T follicular helper cell (primary cell): Measurements from ENCODE around the gene HNRNPDL.
"Not testable (repeated sequence)": the region's sequence is repeated elsewhere in the genome, so short reads cannot be mapped to it uniquely, and the experiment has no call there.

ENCODE experiments used
- DNase-seq: peaks from one replicate; pipeline ENCODE4 v3.0.0-alpha.2; 2020; ENCODE audit warnings: low read depth

Gene HNRNPDL

GRCh38 chr4:82432596-82432995 is 2.3 kb upstream of the HNRNPDL start:
- no peak for DNase-seq

GRCh38 chr4:82431831-82432230 is 1.6 kb upstream of the HNRNPDL start:
- no peak for DNase-seq

GRCh38 chr4:82430964-82431745 is 893 bp upstream of the HNRNPDL start:
- peak; percentile 21 for DNase-seq

GRCh38 chr4:82429728-82430192 is 502 bp downstream of the HNRNPDL start:
- no peak for DNase-seq

GRCh38 chr4:82428969-82429727 is 1.1 kb downstream of the HNRNPDL start:
- DNase-seq = peak; percentile 92

GRCh38 chr4:82428526-82428968 is 1.7 kb downstream of the HNRNPDL start:
- no peak for DNase-seq

- DNase-seq = no peak
These were observed 4.8 kb downstream of the HNRNPDL start for GRCh38 chr4:82425478-82425877.

- no peak for DNase-seq
These were observed 6.8 kb downstream of the HNRNPDL start for GRCh38 chr4:82423245-82424054.

GRCh38 chr4:82422616-82423015 is 7.6 kb downstream of the HNRNPDL start:
- no peak for DNase-seq

- DNase-seq = no peak
These were observed 8.3 kb downstream of the HNRNPDL start for GRCh38 chr4:82421796-82422560.

- no peak for DNase-seq
These were observed 10.8 kb downstream of the HNRNPDL start for GRCh38 chr4:82419451-82419850.

- no peak for DNase-seq
These were observed 14.3 kb downstream of the HNRNPDL start for GRCh38 chr4:82415922-82416365.

GRCh38 chr4:82415061-82415460 is 15.2 kb downstream of the HNRNPDL start:
- DNase-seq = not testable (repeated sequence)

GRCh38 chr4:82403725-82404124 is 26.5 kb downstream of the HNRNPDL start:
- DNase-seq = no peak

GRCh38 chr4:82402196-82402775 is 28.0 kb downstream of the HNRNPDL start:
- no peak for DNase-seq

- no peak for DNase-seq
These were observed 28.7 kb downstream of the HNRNPDL start for GRCh38 chr4:82401600-82401999.

- no peak for DNase-seq
These were observed 32.0 kb downstream of the HNRNPDL start for GRCh38 chr4:82398263-82398662.

GRCh38 chr4:82397527-82397926 is 32.7 kb downstream of the HNRNPDL start:
- DNase-seq = no peak

- no peak for DNase-seq
These were observed 35.4 kb downstream of the HNRNPDL start for GRCh38 chr4:82394896-82395295.

GRCh38 chr4:82390061-82390460 is 40.2 kb downstream of the HNRNPDL start:
- DNase-seq = not testable (repeated sequence)

GRCh38 chr4:82388405-82388804 is 41.9 kb downstream of the HNRNPDL start:
- DNase-seq = no peak
